Measurements from ENCODE around the gene TENM4. TPM values are rescaled to one million over a fixed set of nuclear protein-coding genes. Genes with fewer than 3 reads are reported as not detected.

Gene TENM4
- total RNA-seq, 1 donor from 2014 or later = 50.7 TPM

- Mint-ChIP-seq H3K27me3 (ENCODE audit: unreplicated experiment) (peaks cover 5% of the 10 kb centered on the region), H3K36me3 (ENCODE audit: unreplicated experiment) (no peaks in the 10 kb centered on the region), H3K4me1 (ENCODE audit: low read depth, unreplicated experiment) (peaks cover 23% of the 10 kb centered on the region), H3K9me3 (ENCODE audit: unreplicated experiment) (no peaks in the 10 kb centered on the region), H3K4me3 (ENCODE audit: unreplicated experiment) (no peak overlapping the region), H3K27ac (ENCODE audit: unreplicated experiment) (no peak overlapping the region)
- TF ChIP-seq CTCF (IDR thresholded peaks at IDR 0.05; ENCODE audit: partially characterized antibody, unreplicated experiment) = no peak
- DNase-seq = no peak
These were observed 517.8 kb downstream of the TENM4 start for GRCh38 chr11:78922859-78923625.

- Mint-ChIP-seq H3K36me3 (ENCODE audit: unreplicated experiment) (no peaks in the 10 kb centered on the region), H3K4me3 (ENCODE audit: unreplicated experiment) (no peak overlapping the region), H3K27ac (ENCODE audit: unreplicated experiment) (peak overlapping the region; percentile 87), H3K9me3 (ENCODE audit: unreplicated experiment) (no peaks in the 10 kb centered on the region), H3K27me3 (ENCODE audit: unreplicated experiment) (peaks cover 3% of the 10 kb centered on the region), H3K4me1 (ENCODE audit: low read depth, unreplicated experiment) (peaks cover 21% of the 10 kb centered on the region)
- TF ChIP-seq CTCF (IDR thresholded peaks at IDR 0.05; ENCODE audit: partially characterized antibody, unreplicated experiment) = no peak
- DNase-seq = peak; percentile 25
These were observed 519.3 kb downstream of the TENM4 start for GRCh38 chr11:78921509-78921908.

GRCh38 chr11:78920329-78920728 is 520.5 kb downstream of the TENM4 start:
- peak overlapping the region; percentile 92 for H3K27ac Mint-ChIP-seq (ENCODE audit: unreplicated experiment)
- H3K27me3 Mint-ChIP-seq (ENCODE audit: unreplicated experiment) = peaks cover 3% of the 10 kb centered on the region
- no peak for TF ChIP-seq CTCF (IDR thresholded peaks at IDR 0.05; ENCODE audit: partially characterized antibody, unreplicated experiment)
- H3K9me3 Mint-ChIP-seq (ENCODE audit: unreplicated experiment) = no peaks in the 10 kb centered on the region
- DNase-seq = peak; percentile 64
- H3K36me3 Mint-ChIP-seq (ENCODE audit: unreplicated experiment) = no peaks in the 10 kb centered on the region
- no peak overlapping the region for H3K4me3 Mint-ChIP-seq (ENCODE audit: unreplicated experiment)
- H3K4me1 Mint-ChIP-seq (ENCODE audit: low read depth, unreplicated experiment) = peaks cover 21% of the 10 kb centered on the region

- no peaks in the 10 kb centered on the region for H3K36me3 Mint-ChIP-seq (ENCODE audit: unreplicated experiment)
- H3K4me1 Mint-ChIP-seq (ENCODE audit: low read depth, unreplicated experiment) = peaks cover 33% of the 10 kb centered on the region
- no peak for TF ChIP-seq CTCF (IDR thresholded peaks at IDR 0.05; ENCODE audit: partially characterized antibody, unreplicated experiment)
- H3K4me3 Mint-ChIP-seq (ENCODE audit: unreplicated experiment) = no peak overlapping the region
- DNase-seq = no peak
- H3K27me3 Mint-ChIP-seq (ENCODE audit: unreplicated experiment) = peaks cover 2% of the 10 kb centered on the region
- H3K27ac Mint-ChIP-seq (ENCODE audit: unreplicated experiment) = no peak overlapping the region
- no peaks in the 10 kb centered on the region for H3K9me3 Mint-ChIP-seq (ENCODE audit: unreplicated experiment)
These were observed 524.1 kb downstream of the TENM4 start for GRCh38 chr11:78916759-78917158.

GRCh38 chr11:78914503-78914902 is 526.3 kb downstream of the TENM4 start:
- Mint-ChIP-seq H3K9me3 (ENCODE audit: unreplicated experiment) (no peaks in the 10 kb centered on the region), H3K4me3 (ENCODE audit: unreplicated experiment) (no peak overlapping the region), H3K27me3 (ENCODE audit: unreplicated experiment) (no peaks in the 10 kb centered on the region), H3K36me3 (ENCODE audit: unreplicated experiment) (no peaks in the 10 kb centered on the region), H3K27ac (ENCODE audit: unreplicated experiment) (no peak overlapping the region), H3K4me1 (ENCODE audit: low read depth, unreplicated experiment) (peaks cover 20% of the 10 kb centered on the region)
- no peak for DNase-seq
- no peak for TF ChIP-seq CTCF (IDR thresholded peaks at IDR 0.05; ENCODE audit: partially characterized antibody, unreplicated experiment)
